Measurements from ENCODE around the gene NHLRC2.
"Not testable (repeated sequence)": the region's sequence is repeated elsewhere in the genome, so short reads cannot be mapped to it uniquely, and the experiment has no call there.

Gene NHLRC2

GRCh38 chr10:113911839-113912238 is 57.4 kb downstream of the NHLRC2 start:
- DNase-seq: no peak

GRCh38 chr10:113912582-113912981 is 58.1 kb downstream of the NHLRC2 start:
- DNase-seq: no peak

GRCh38 chr10:113914956-113915355 is 60.5 kb downstream of the NHLRC2 start:
- DNase-seq: no peak

- DNase-seq: no peak
Observed at GRCh38 chr10:113915540-113915939, 61.1 kb downstream of the NHLRC2 start.

- no peak for DNase-seq
Observed at GRCh38 chr10:113916053-113916452, 61.6 kb downstream of the NHLRC2 start.

- DNase-seq: no peak
Observed at GRCh38 chr10:113917636-113918035, 63.2 kb downstream of the NHLRC2 start.

- DNase-seq: no peak
Observed at GRCh38 chr10:113920114-113920513, 65.7 kb downstream of the NHLRC2 start.

- no peak for DNase-seq
Observed at GRCh38 chr10:113920875-113921274, 66.4 kb downstream of the NHLRC2 start.

GRCh38 chr10:113921561-113922370 is 67.3 kb downstream of the NHLRC2 start:
- DNase-seq: no peak

- no peak for DNase-seq
Observed at GRCh38 chr10:113922787-113923570, 68.5 kb downstream of the NHLRC2 start.

GRCh38 chr10:113924186-113924585 is 69.7 kb downstream of the NHLRC2 start:
- no peak for DNase-seq

GRCh38 chr10:113924664-113925063 is 70.2 kb downstream of the NHLRC2 start:
- DNase-seq: no peak

GRCh38 chr10:113927440-113927839 is 73.0 kb downstream of the NHLRC2 start:
- no peak for DNase-seq

- DNase-seq: no peak
Observed at GRCh38 chr10:113928830-113929229, 74.4 kb downstream of the NHLRC2 start.

- no peak for DNase-seq
Observed at GRCh38 chr10:113929522-113929921, 75.1 kb downstream of the NHLRC2 start.

- DNase-seq: no peak
Observed at GRCh38 chr10:113930482-113931057, 76.1 kb downstream of the NHLRC2 start.

- DNase-seq: no peak
Observed at GRCh38 chr10:113932854-113933253, 78.4 kb downstream of the NHLRC2 start.

GRCh38 chr10:113933894-113934532 is 79.6 kb downstream of the NHLRC2 start:
- no peak for DNase-seq

GRCh38 chr10:113937258-113937657 is 82.8 kb downstream of the NHLRC2 start:
- DNase-seq: no peak

- no peak for DNase-seq
Observed at GRCh38 chr10:113937756-113938155, 83.3 kb downstream of the NHLRC2 start.

- DNase-seq: no peak
Observed at GRCh38 chr10:113939212-113939860, 84.9 kb downstream of the NHLRC2 start.

GRCh38 chr10:113941140-113941539 is 86.7 kb downstream of the NHLRC2 start:
- no peak for DNase-seq

- DNase-seq: not testable (repeated sequence)
Observed at GRCh38 chr10:113943196-113943595, 88.7 kb downstream of the NHLRC2 start.

Data from SW 1271 (cell line).